SKM-1 treated with dmso at 0.1 percent for 144 hours (cell line): ENCODE results near the gene DOCK4.

Source experiments
- DNase-seq: peaks from one replicate; lab custom pipeline; 2025; ENCODE audit not compliant: unreplicated experiment; lab: John Stamatoyannopoulos, UW

Gene DOCK4

GRCh38 chr7:111780527-111780926 lies 425.7 kb downstream of the DOCK4 start:
- peak; percentile 28 for DNase-seq

- DNase-seq = no peak
These were observed 431.0 kb downstream of the DOCK4 start for GRCh38 chr7:111775206-111775605.

GRCh38 chr7:111772716-111773115 lies 433.5 kb downstream of the DOCK4 start:
- DNase-seq = no peak

- no peak for DNase-seq
These were observed 434.6 kb downstream of the DOCK4 start for GRCh38 chr7:111771638-111772037.

- no peak for DNase-seq
These were observed 436.1 kb downstream of the DOCK4 start for GRCh38 chr7:111770116-111770515.

GRCh38 chr7:111765751-111766643 lies 440.2 kb downstream of the DOCK4 start:
- no peak for DNase-seq

GRCh38 chr7:111763221-111763801 lies 442.9 kb downstream of the DOCK4 start:
- peak; percentile 20 for DNase-seq

- no peak for DNase-seq
These were observed 443.4 kb downstream of the DOCK4 start for GRCh38 chr7:111762799-111763198.

GRCh38 chr7:111762211-111762610 lies 444.0 kb downstream of the DOCK4 start:
- DNase-seq = no peak

GRCh38 chr7:111760043-111760442 lies 446.2 kb downstream of the DOCK4 start:
- no peak for DNase-seq

- DNase-seq = no peak
These were observed 447.9 kb downstream of the DOCK4 start for GRCh38 chr7:111758332-111758731.

- DNase-seq = peak; percentile 9
These were observed 449.5 kb downstream of the DOCK4 start for GRCh38 chr7:111756687-111757178.

GRCh38 chr7:111755383-111755782 lies 450.8 kb downstream of the DOCK4 start:
- DNase-seq = no peak

GRCh38 chr7:111753968-111754367 lies 452.2 kb downstream of the DOCK4 start:
- DNase-seq = no peak

GRCh38 chr7:111752022-111752582 lies 454.1 kb downstream of the DOCK4 start:
- DNase-seq = peak; percentile 60

- DNase-seq = no peak
These were observed 455.3 kb downstream of the DOCK4 start for GRCh38 chr7:111750878-111751277.

GRCh38 chr7:111750228-111750627 lies 456.0 kb downstream of the DOCK4 start:
- DNase-seq = no peak

- DNase-seq = no peak
These were observed 456.6 kb downstream of the DOCK4 start for GRCh38 chr7:111749625-111750024.

- no peak for DNase-seq
These were observed 458.5 kb downstream of the DOCK4 start for GRCh38 chr7:111747718-111748117.

- DNase-seq = no peak
These were observed 459.2 kb downstream of the DOCK4 start for GRCh38 chr7:111746950-111747349.

GRCh38 chr7:111744501-111745155 lies 461.6 kb downstream of the DOCK4 start:
- DNase-seq = no peak
